Kidney capillary endothelial cell (primary cell): ENCODE measurements around the gene ADGRB2.
A peak's percentile ranks its signal among the peaks of the same experiment; 100 is the strongest.

Source experiments
- DNase-seq: peaks from one replicate; pipeline ENCODE4 v3.0.0-alpha.2; 2018; ENCODE audit warnings: low spot score

ADGRB2 gene

GRCh38 chr1:31749785-31750735, 14.1 kb downstream of the ADGRB2 start:
- DNase-seq: peak; percentile 46

GRCh38 chr1:31748365-31748764, 15.8 kb downstream of the ADGRB2 start:
- DNase-seq: no peak

GRCh38 chr1:31747304-31747703, 16.8 kb downstream of the ADGRB2 start:
- DNase-seq: no peak

DNA sequence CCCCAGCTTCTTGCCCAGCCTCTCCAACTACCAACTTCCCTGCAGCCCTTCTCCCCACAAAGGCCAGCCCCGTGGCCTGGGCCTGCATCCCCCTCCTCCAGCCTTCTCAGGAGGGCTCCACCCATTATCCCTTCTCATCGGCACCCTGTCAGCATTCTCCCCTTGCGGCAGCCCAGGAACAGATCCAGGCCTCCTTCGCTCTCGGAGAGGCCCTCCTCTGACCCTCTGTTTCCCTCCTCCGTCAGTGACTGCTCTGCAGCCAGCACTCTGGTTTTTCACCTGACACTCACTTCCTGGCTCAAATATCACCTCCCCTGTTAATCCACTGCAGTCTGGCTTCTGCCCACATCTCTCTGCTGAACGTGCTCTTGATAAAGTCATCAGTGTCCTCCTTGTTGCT, 17.5 kb downstream of the ADGRB2 start:
- DNase-seq: no peak

- no peak for DNase-seq
These were observed 18.0 kb downstream of the ADGRB2 start for GRCh38 chr1:31745946-31746670.

- DNase-seq: peak; percentile 62
These were observed 18.8 kb downstream of the ADGRB2 start for GRCh38 chr1:31745096-31745945.

- no peak for DNase-seq
These were observed 19.8 kb downstream of the ADGRB2 start for GRCh38 chr1:31744165-31744888.

- no peak for DNase-seq
These were observed 21.5 kb downstream of the ADGRB2 start for GRCh38 chr1:31742462-31743212.

DNA sequence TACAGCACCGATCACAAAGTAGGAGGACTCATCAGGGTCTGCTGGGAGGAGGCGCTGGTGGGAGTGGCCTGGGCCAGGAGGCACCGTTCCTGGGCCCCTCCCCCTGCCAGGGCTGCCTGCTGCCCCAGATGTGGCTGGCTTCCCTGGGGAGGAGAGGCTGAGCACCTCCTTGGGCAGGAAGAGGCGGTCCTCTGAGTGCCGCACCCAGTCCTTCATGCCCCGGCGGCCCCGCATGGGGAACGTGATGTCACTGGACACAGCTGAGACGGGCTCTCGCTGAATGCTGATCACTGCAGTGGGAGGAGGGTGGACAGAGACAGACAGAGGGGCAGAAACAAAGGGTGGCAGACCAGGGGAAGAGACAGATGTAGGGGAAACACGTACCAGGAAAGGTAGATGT, 24.8 kb downstream of the ADGRB2 start:
- DNase-seq: no peak

DNA sequence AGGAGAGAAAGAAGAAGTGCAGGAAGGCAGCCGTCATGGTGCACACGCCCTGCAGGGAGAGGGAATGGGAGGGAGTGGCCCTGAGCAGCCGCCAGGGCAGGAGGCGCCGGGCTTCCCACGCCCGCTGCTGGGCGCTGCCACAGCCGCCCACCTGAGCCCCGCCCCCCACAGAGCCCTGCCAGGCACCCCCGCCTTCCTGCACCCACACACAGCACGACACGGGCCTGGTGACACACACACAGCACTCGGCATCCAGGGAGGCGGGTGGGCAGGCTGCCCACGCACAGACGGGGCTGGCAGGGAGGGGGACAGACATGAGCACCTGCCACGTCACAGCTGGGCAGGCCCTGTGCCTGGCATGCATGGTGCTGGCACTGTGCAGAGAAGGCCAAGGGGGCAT, 27.5 kb downstream of the ADGRB2 start:
- DNase-seq: no peak

- no peak for DNase-seq
These were observed 28.6 kb downstream of the ADGRB2 start for GRCh38 chr1:31735571-31735970.

GRCh38 chr1:31734582-31735107, 29.5 kb downstream of the ADGRB2 start:
- no peak for DNase-seq

GRCh38 chr1:31733389-31734219, 30.5 kb downstream of the ADGRB2 start:
- no peak for DNase-seq

DNA sequence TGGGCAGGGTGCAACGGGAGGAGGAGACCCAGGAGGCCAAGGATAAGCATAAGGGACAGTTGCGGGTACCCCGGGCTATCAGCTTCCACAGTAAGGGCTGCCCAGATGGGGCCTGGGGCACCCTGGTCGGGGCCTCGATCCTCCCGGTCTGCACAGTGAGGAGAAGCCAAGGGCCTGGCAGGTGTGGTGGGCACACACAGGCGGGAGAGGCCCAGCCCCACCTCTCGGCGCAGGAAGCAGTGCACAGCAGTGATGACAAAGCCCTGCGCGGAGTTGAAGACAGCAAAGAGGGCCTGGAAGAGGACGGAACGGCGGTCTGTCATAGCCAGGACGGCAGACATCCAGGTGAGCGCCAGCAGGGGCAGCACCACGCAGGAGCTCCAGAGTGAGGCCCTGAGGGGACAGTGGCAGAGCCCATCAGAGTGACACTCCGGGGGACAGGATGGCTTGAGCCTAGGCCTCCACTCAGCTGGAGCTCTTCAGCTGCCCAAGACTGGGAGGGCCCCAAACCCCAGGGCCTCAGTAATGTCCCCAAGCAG, 31.3 kb downstream of the ADGRB2 start:
- DNase-seq: no peak

DNA sequence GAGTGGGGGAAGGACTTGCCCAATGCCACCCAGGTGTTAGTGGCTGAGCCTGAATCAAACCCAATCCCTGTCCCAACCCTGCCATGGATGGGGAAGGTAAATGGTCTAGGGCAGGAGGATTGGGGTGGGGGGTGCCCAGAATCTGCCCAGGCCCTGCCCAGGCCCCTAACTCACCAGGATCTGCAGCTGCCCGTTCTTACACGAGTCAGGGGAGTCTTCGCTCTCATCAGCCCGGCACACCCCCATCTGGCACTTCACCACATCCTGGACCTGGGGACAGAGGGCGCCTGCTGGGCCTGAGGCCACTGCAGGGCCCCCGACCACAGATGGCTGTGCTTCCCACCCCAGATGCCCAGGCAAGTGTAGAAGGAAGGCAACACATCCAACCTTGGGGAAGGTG, 31.8 kb downstream of the ADGRB2 start:
- DNase-seq: no peak

GRCh38 chr1:31731049-31731565, 33.0 kb downstream of the ADGRB2 start:
- DNase-seq: no peak

- no peak for DNase-seq
These were observed 33.6 kb downstream of the ADGRB2 start for GRCh38 chr1:31730336-31731048.

DNA sequence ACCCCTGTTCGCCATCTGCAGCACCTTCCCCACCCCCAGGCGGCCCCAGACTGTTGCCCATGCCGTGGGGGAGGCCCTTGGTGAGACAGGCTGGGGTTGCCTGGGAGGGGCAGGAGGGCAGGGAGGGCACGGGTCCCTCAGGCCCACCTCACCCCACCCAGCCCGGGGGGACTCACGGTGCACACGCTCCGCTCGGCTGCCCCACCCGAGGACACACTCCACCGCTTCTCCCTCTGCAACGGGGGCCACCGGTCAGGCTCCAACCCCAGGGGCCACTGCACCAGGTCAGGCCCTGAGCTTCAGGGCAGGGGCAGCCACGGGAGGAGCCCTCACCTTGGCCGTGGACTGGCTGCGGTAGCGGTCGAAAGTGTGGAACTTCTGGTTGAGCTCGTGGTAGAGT, 36.3 kb downstream of the ADGRB2 start:
- no peak for DNase-seq

- no peak for DNase-seq
These were observed 36.9 kb downstream of the ADGRB2 start for GRCh38 chr1:31727195-31727594.
